Transverse colon (tissue), 4 donors: Measurements from ENCODE around the gene VWA8. TPM values are rescaled to one million over a fixed set of nuclear protein-coding genes. Genes with fewer than 3 reads are reported as not detected.

ENCODE experiments used
- DNase-seq: peaks from one replicate; pipeline ENCODE4 v3.0.0-alpha.2; 2019
- H3K27ac ChIP-seq, 4 donors: fragments of 200-600 bp; sonication (generic); 2 replicates each; pipeline ENCODE4 v1.5.1; 2016 to 2018; ENCODE audit warnings: inconsistent platforms in 4 of 4
- H3K27me3 ChIP-seq: fragments of 200-600 bp; sonication (generic); 2 replicates; pipeline ENCODE4 v1.5.1; 2017; ENCODE audit warnings: inconsistent platforms
- H3K36me3 ChIP-seq, 4 donors: fragments of 200-600 bp; sonication (generic); 2 replicates each; pipeline ENCODE4 v1.5.1; 2017 to 2019; ENCODE audit warnings: inconsistent platforms in 4 of 4
- H3K4me1 ChIP-seq, 4 donors: fragments of 200-600 bp; sonication (generic); 2 replicates each; pipeline ENCODE4 v1.5.1; 2017 to 2020; ENCODE audit warnings: inconsistent platforms in 4 of 4
- H3K4me3 ChIP-seq, 4 donors: fragments of 200-600 bp; sonication (generic); 1 replicate in 1 of 4; 2 replicates in 3 of 4; pipeline versions ENCODE4 v1.5.1 to v1.6.1; 2017 to 2019; ENCODE audit warnings: inconsistent platforms in 4 of 4
- H3K9me3 ChIP-seq, 2 donors: fragments of 200-600 bp; sonication (generic); 2 replicates each; pipeline ENCODE4 v1.5.1; 2017 to 2019; ENCODE audit warnings: inconsistent platforms in 2 of 2
- CTCF ChIP-seq, 5 experiments: fragments of 200-600 bp in 3 of 5; fragments of 450-650 bp in 2 of 5; sonication (generic) in 3 of 5; IDR thresholded peaks; 1 replicate in 2 of 5; 2 replicates in 3 of 5; pipeline ENCODE4 v1.5.1; 2016 to 2017; ENCODE audit warnings: antibody characterized with exemption in 5 of 5, inconsistent platforms in 3 of 5, mild to moderate bottlenecking in 2 of 5, moderate library complexity in 1 of 5
- EP300 ChIP-seq: sonication (generic); formaldehyde crosslinking; IDR thresholded peaks from one replicate; pipeline ENCODE4 v1.6.1; 2017; ENCODE audit warnings: antibody characterized with exemption, low read depth
- POLR2A ChIP-seq: fragments of 450-650 bp; IDR thresholded peaks from one replicate; pipeline ENCODE4 v1.6.1; 2016; ENCODE audit warnings: antibody characterized with exemption, mild to moderate bottlenecking, moderate library complexity
- POLR2AphosphoS5 ChIP-seq, 3 donors: sonication (generic); formaldehyde crosslinking; IDR thresholded peaks; one replicate each; pipeline ENCODE4 v1.6.1; 2016; ENCODE audit warnings: antibody characterized with exemption in 3 of 3
- WGBS, 2 donors: methylation state at CpG; one replicate each; pipeline ENCODE4 v1.1.5; 2018; ENCODE audit warnings: low coverage in 1 of 2; 5-methylcytosine and 5-hydroxymethylcytosine counted together
- in situ Hi-C, 4 donors: fragments of 200-750 bp; cut with MboI; loops; one replicate each; pipeline versions ENCODE4 v1.15.0 to v1.15.1; 2017; ENCODE audit warnings: low sequenced_read_pairs in 3 of 4, low pct_ligation_motif_present in 1 of 4, low pct_unique_long_range_greater_than_20kb in 1 of 4
- intact Hi-C: fragments of 100-400 bp; cut with DNase I; formaldehyde crosslinking; loops from one replicate; pipeline ENCODE4 v1.15.1; 2023; ENCODE audit warnings: low total_unique reads
- total RNA-seq, 4 donors: library from RNA; depleted of rRNA; stranded (reverse); fragments of >200 nt; gene quantifications; one replicate each; pipeline ENCODE4 v1.1.0, GENCODE V29; 2016

VWA8 gene
- total RNA-seq, 4 donors from 2014 or later, result 12.7 to 65.1 (median 35.0) TPM

GRCh38 chr13:41782086-41782485 lies 178.8 kb downstream of the VWA8 start:
- DNase-seq, result no peak
- TF ChIP-seq EP300 (no peak), POLR2AphosphoS5 (IDR thresholded peaks at IDR 0.05) (no peak), POLR2A (no peak), CTCF (IDR thresholded peaks at IDR 0.05) (no peak)
- H3K27me3 ChIP-seq, result no peaks in the 10 kb centered on the region
- H3K36me3 ChIP-seq, result no peaks in the 10 kb centered on the region
- H3K4me3 ChIP-seq, result no peak overlapping the region
- intact Hi-C loops, result no loop called here
- in situ Hi-C loops, result no loop called here
- H3K27ac ChIP-seq, result no peak overlapping the region
- 89% methylated on average over 1 of the region's 1 CpG; no CpG with 5 or more reads in 1 of the 2 donors for WGBS, 2 donors
- peaks cover 0 to 8% (median 5%) of the 10 kb centered on the region in 4 donors for H3K4me1 ChIP-seq
- no peaks in the 10 kb centered on the region for H3K9me3 ChIP-seq

- Histone ChIP-seq H3K9me3 (no peaks in the 10 kb centered on the region), H3K27ac (no peak overlapping the region), H3K27me3 (no peaks in the 10 kb centered on the region), H3K4me1 (peaks cover 0 to 8% (median 5%) of the 10 kb centered on the region in 4 donors), H3K4me3 (no peak overlapping the region), H3K36me3 (peaks cover 0 to 6% (median 0%) of the 10 kb centered on the region in 4 donors)
- TF ChIP-seq POLR2AphosphoS5 (IDR thresholded peaks at IDR 0.05) (no peak), EP300 (no peak), CTCF (IDR thresholded peaks at IDR 0.05) (no peak), POLR2A (no peak)
- DNase-seq, result no peak
- intact Hi-C loops (no loop called here), in situ Hi-C loops (no loop called here)
- 67 to 70% methylated on average over 5 of the region's 5 CpGs for WGBS, 2 donors
Measured at GRCh38 chr13:41780715-41781706, 179.9 kb downstream of the VWA8 start.

GRCh38 chr13:41775251-41775650 lies 185.7 kb downstream of the VWA8 start:
- Histone ChIP-seq H3K4me3 (no peak overlapping the region), H3K4me1 (no peaks in the 10 kb centered on the region), H3K9me3 (no peaks in the 10 kb centered on the region), H3K27ac (no peak overlapping the region), H3K36me3 (peaks cover 0 to 8% (median 0%) of the 10 kb centered on the region in 4 donors), H3K27me3 (no peaks in the 10 kb centered on the region)
- TF ChIP-seq POLR2A, result no peak
- TF ChIP-seq CTCF (IDR thresholded peaks at IDR 0.05), result no peak
- no peak for TF ChIP-seq POLR2AphosphoS5 (IDR thresholded peaks at IDR 0.05)
- no peak for TF ChIP-seq EP300
- no peak for DNase-seq
- intact Hi-C loops, result no loop called here
- in situ Hi-C loops, result no loop called here
- WGBS, 2 donors, result 94% methylated on average over 2 of the region's 2 CpGs; no CpG with 5 or more reads in 1 of the 2 donors

- DNase-seq, result no peak
- in situ Hi-C loops, result no loop called here
- intact Hi-C loops, result no loop called here
Measured at GRCh38 chr13:41774605-41775218, 186.2 kb downstream of the VWA8 start.

More at GRCh38 chr13:41774605-41775218, 186.2 kb downstream of the VWA8 start:
- Histone ChIP-seq H3K27me3 (no peaks in the 10 kb centered on the region), H3K9me3 (no peaks in the 10 kb centered on the region), H3K4me1 (no peaks in the 10 kb centered on the region), H3K4me3 (no peak overlapping the region), H3K27ac (no peak overlapping the region), H3K36me3 (peaks cover 0 to 8% (median 0%) of the 10 kb centered on the region in 4 donors)
- no peak for TF ChIP-seq POLR2A
- no peak for TF ChIP-seq EP300
- TF ChIP-seq POLR2AphosphoS5 (IDR thresholded peaks at IDR 0.05), result no peak
- TF ChIP-seq CTCF (IDR thresholded peaks at IDR 0.05), result no peak
